GM10266 (cell line): ENCODE measurements around the gene BAZ2B.

ENCODE experiments used
- DNase-seq: peaks from one replicate; pipeline ENCODE4 v3.0.0; 2012; ENCODE audit errors: extremely low spot score
- CTCF ChIP-seq: IDR thresholded peaks from 2 replicates; pipeline ENCODE4 v1.5.1; 2012; ENCODE audit warnings: mild to moderate bottlenecking, low read depth; ENCODE audit not compliant: control insufficient read depth, insufficient read depth; ENCODE audit errors: missing control alignments

The BAZ2B gene

GRCh38 chr2:159617100-159617499 lies 752 bp upstream of the BAZ2B start:
- TF ChIP-seq CTCF, result no peak
- no peak for DNase-seq

GRCh38 chr2:159615367-159616285 lies 722 bp downstream of the BAZ2B start:
- no peak for TF ChIP-seq CTCF
- DNase-seq, result peak; percentile 71

GRCh38 chr2:159614534-159615366 lies 1.6 kb downstream of the BAZ2B start:
- TF ChIP-seq CTCF, result no peak

GRCh38 chr2:159613651-159614285 lies 2.6 kb downstream of the BAZ2B start:
- DNase-seq, result no peak
- no peak for TF ChIP-seq CTCF

More at GRCh38 chr2:159614534-159615366, 1.6 kb downstream of the BAZ2B start:
- DNase-seq, result peak; percentile 21

GRCh38 chr2:159613091-159613490 lies 3.3 kb downstream of the BAZ2B start:
- no peak for TF ChIP-seq CTCF
- DNase-seq, result no peak

- no peak for TF ChIP-seq CTCF
- DNase-seq, result no peak
These were observed 4.0 kb downstream of the BAZ2B start for GRCh38 chr2:159612255-159612901.
